ENCODE results near the gene GSTK1.

DNA sequence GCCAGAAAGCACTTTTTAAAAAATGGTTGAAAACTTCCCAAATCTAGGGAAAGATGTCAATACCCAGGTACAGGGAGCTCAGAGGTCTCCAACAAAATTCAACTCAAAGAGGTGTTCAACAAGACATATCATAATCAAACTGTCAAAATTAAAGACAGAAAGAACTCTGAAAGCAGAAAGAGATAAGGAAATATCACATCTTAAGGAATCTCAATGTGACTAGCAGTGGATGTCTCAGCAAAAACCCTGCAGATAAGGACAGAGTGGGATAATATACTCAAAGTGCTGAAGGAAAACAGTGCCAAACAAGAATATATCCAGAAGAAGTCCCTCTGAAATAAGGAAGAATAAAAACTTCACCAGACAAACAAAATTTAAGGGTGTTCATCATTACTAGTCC lies 13.0 kb upstream of the GSTK1 start:
- TF ChIP-seq POLR2AphosphoS5 (IDR thresholded peaks at IDR 0.05; ENCODE audit: low read length) (no peak), SRF (IDR thresholded peaks at IDR 0.05; ENCODE audit: low read depth in 2 of 2, low read length in 2 of 2) (no peak), POLR2A (IDR thresholded peaks at IDR 0.05; ENCODE audit: low read depth, low read length) (no peak), EGR1 (IDR thresholded peaks at IDR 0.05; ENCODE audit: borderline replicate concordance in 1 of 2, low read depth in 2 of 2, low read length in 2 of 2) (no peak), ZSCAN29 (IDR thresholded peaks at IDR 0.05) (no peak), EZH2 (IDR thresholded peaks at IDR 0.05; ENCODE audit: borderline replicate concordance, control insufficient read depth, low read depth, low read length) (no peak)
- TF ChIP-seq, protein P1, sequence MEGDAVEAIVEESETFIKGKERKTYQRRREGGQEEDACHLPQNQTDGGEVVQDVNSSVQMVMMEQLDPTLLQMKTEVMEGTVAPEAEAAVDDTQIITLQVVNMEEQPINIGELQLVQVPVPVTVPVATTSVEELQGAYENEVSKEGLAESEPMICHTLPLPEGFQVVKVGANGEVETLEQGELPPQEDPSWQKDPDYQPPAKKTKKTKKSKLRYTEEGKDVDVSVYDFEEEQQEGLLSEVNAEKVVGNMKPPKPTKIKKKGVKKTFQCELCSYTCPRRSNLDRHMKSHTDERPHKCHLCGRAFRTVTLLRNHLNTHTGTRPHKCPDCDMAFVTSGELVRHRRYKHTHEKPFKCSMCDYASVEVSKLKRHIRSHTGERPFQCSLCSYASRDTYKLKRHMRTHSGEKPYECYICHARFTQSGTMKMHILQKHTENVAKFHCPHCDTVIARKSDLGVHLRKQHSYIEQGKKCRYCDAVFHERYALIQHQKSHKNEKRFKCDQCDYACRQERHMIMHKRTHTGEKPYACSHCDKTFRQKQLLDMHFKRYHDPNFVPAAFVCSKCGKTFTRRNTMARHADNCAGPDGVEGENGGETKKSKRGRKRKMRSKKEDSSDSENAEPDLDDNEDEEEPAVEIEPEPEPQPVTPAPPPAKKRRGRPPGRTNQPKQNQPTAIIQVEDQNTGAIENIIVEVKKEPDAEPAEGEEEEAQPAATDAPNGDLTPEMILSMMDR (IDR thresholded peaks at IDR 0.05 in 2 of 3, conservative IDR thresholded peaks at IDR 0.05 in 1 of 3; ENCODE audit: control insufficient read depth in 2 of 3, extremely low read depth in 1 of 3, insufficient read depth in 1 of 3, low read depth in 3 of 3, low read length in 3 of 3): no peak
- TF ChIP-seq, protein P2, sequence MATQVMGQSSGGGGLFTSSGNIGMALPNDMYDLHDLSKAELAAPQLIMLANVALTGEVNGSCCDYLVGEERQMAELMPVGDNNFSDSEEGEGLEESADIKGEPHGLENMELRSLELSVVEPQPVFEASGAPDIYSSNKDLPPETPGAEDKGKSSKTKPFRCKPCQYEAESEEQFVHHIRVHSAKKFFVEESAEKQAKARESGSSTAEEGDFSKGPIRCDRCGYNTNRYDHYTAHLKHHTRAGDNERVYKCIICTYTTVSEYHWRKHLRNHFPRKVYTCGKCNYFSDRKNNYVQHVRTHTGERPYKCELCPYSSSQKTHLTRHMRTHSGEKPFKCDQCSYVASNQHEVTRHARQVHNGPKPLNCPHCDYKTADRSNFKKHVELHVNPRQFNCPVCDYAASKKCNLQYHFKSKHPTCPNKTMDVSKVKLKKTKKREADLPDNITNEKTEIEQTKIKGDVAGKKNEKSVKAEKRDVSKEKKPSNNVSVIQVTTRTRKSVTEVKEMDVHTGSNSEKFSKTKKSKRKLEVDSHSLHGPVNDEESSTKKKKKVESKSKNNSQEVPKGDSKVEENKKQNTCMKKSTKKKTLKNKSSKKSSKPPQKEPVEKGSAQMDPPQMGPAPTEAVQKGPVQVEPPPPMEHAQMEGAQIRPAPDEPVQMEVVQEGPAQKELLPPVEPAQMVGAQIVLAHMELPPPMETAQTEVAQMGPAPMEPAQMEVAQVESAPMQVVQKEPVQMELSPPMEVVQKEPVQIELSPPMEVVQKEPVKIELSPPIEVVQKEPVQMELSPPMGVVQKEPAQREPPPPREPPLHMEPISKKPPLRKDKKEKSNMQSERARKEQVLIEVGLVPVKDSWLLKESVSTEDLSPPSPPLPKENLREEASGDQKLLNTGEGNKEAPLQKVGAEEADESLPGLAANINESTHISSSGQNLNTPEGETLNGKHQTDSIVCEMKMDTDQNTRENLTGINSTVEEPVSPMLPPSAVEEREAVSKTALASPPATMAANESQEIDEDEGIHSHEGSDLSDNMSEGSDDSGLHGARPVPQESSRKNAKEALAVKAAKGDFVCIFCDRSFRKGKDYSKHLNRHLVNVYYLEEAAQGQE (IDR thresholded peaks at IDR 0.05; ENCODE audit: low read depth, low read length): no peak
